HG02973 (cell line): Measurements from ENCODE around the gene LRIF1.

Experiments used
- ATAC-seq: cut with Tn5 transposase; IDR thresholded peaks from one replicate; pipeline ENCODE4 v1.9.1; 2021; ENCODE audit warnings: moderate library complexity; ENCODE audit not compliant: unreplicated experiment

Gene LRIF1

DNA sequence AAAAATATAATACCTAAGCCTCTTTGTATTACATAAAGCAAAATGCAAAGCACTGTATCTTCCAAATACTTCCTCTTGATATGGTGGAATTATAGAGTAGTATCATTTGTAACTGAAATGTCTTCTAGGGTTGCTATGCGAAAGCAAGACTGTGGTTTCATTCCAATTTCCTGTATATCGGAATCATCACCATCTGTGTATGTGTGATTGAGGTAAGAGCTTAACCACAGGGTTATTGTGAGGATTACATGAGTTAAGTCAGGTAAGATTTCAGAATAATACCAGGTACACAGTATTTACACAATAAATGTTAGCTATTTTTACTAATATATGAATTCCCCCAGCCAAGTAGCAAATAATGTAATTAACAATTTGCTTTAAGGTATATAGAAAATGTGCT lies 66.0 kb downstream of the LRIF1 start:
- no peak for ATAC-seq
